RKO (cell line): ENCODE results near the gene DHX16.

Source experiments
- DNase-seq: peaks from one replicate; pipeline ENCODE4 v3.0.0-alpha.2; 2016; ENCODE audit warnings: low spot score

The DHX16 gene

DNA sequence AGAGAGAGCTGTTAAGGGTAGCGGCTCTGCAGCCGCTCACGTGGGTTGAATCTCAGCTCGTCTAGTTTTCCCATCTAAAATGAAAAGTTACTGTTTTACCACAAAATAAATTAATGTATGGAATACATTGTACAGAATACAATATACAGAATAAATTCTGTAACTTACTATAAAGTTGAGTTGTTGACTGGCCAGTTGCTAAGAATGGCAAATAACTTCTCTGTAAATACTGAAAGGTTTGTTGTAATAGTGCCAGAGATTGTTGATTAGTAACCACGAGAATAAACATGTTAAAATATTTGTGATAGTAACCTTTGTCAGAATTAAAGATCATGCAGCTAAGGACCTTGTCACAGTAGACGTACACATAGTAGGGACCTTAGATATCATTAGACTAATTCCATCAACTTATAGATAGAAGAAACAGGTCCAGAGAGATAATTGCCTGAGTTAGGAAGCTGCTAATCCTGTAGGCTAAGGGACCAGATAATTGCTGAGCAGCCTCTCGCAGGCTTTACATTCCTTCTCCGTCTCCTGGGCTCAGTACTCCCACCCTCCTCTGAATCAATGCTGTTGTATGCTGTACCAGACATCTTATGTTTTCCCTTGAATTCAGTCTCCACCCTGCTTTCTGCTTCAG is 18.5 kb upstream of the DHX16 start:
- DNase-seq, result no peak

DNA sequence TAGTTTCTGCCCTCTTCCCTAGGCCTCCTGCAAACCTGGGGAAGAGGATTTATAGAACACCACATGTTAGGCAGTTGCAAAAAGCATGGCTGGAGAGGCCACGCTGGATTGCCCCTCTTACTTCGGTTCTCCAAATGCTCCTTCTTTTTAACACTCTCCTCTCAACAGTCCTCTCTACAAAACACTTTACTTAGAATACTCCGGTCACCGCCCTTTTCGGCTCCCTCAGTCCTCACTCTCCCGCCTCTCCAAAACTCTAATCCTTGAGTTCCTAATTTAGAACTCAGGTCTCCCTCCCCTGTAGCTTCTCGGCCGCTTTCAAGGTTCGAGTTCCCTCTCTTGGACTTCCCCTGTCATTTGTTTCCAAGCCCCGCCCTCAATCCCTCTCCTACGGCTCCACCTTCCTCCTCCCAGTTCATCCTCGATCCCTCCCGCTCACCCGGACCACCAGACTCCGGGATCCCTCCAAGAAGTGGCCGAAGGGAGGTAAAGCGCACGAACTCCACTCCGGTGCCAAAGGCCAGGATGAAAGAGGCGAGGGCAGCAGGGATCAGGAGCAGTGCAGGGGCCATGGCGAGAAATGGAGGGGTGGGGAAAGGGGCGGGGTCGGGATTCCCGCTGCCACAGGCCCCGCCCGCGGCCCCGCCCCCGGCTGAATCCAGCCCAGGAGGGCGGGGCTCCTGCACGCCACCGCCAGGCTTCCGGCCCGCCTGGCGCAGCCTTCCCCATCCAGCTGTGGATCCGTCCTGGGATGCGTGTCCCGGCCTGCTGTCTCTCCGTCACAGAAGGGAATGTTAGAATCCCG is 17.8 kb upstream of the DHX16 start, which contains the start of gene NRM:
Gene NRM, minus strand, starts transcription at position 582 of the 805 bp plus-strand sequence. Its CDS starts 10 bp downstream, at position 572.
- DNase-seq, result peak; percentile 89

DNA sequence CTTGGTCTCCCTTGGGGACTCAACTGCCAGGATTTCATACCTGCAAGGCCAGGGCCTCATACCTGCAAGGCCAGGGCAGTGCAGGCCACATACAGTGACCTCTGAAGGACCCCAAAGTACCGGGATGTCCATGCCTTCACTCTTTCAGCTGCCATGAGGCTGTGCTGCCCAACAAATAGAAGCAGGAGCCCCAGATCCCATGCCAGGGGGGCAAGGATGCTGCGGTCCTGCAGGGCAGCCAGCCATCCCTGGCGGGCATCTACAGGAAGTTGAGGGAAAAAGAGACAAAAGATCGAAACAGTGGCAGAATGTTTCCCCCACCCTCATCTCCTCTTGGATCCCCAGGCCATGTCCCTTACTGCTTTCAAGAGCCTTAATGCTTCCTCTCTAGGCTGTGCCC is 17.2 kb upstream of the DHX16 start:
- DNase-seq, result no peak

DNA sequence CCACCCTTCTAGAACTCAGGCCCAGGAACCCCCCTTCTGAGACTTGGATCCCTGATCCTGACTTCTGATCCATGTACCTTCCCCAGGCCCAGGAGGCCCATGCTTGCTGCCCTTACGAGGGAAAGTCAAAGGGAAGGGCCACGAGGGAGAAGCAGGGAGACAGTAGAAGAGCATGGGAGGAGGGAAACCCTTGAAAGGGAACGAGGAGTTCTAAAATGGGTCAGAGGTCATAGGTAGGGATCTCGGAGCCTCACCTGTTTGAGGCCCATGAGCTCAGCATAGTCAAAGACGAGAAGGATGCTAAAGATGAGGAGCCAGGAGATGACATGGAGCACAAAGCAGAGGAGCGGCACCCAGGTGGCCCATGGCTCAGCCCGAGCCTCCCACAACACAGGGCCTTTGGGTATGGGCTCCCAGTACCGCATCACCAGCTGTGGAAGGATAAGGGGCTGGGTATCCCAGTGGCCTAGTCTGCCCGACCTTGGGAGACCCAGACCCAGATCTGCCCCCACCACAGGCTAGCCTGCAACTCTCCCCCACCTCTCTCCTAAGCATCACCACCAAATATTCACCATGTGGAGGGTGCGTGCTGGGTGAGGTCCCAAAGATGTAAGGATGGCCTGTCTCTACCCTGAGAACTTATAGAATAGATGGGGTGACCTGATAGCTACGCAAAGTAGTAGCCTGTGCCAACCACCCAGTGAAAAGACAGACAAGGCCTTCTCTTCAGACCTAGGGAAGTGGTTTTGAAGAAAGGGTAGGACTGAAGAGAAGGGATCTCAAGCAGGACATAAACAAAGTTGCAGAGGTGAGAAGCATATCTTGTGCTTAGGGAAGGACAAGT is 16.4 kb upstream of the DHX16 start:
- DNase-seq, result peak; percentile 21

DNA sequence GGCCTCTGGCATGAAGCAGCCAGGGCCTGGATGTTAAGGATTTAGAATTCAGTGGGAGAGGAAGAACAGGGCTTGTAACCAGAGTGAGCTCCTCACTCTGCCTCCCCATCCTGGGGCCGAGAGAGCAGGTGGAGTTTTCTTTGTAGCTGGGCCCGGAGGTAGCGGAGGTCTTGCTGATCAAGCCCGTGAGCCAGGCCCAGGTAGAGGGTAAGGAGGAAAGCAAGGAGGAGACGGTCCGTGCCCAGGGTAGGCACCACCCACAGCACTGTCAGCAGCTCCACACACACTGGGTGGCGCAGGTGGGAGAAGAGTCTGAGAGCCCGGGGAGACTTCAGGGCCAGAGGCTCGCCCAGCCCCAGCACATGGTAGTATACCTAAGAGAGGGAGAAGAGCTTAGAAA is 15.8 kb upstream of the DHX16 start:
- peak; percentile 11 for DNase-seq

DNA sequence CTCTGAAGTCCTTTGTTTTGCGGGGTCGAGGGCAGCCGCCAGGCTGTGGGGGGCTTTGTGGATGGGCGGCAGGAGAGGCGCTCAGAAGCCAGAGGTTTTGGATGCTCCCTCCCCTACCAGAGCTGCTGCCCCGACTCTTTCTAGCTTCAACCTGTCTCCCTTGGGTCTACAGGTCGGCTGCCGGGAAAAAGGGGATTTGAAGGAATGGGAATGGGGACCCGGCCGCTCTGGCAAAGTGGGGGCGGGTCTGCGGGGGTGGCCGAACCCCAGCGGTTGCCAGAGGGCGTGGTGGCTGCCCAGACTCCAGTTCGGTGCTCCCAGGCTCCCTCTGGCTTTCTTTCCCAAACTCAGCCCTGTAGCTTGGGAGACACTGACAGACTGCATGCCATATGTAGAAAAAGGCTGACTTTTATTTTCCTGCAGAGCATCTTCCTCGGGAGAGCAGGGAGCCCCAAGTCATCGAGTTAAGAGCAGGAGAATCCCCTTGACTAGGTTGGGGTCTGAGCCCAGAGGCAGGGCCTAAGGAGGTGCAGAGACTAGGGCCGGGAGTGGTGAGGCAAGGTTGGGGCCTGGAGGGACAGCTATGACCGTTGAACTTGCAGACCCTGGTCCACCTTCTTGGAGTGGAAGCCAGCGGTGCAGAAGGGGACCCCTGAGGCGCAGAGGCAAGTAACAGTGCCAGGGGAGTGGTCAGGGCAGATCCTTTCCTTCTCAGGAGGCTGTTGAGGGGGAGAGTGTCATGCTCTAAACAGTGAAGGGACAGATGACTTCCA is 15.0 kb upstream of the DHX16 start:
- DNase-seq, result peak; percentile 79

DNA sequence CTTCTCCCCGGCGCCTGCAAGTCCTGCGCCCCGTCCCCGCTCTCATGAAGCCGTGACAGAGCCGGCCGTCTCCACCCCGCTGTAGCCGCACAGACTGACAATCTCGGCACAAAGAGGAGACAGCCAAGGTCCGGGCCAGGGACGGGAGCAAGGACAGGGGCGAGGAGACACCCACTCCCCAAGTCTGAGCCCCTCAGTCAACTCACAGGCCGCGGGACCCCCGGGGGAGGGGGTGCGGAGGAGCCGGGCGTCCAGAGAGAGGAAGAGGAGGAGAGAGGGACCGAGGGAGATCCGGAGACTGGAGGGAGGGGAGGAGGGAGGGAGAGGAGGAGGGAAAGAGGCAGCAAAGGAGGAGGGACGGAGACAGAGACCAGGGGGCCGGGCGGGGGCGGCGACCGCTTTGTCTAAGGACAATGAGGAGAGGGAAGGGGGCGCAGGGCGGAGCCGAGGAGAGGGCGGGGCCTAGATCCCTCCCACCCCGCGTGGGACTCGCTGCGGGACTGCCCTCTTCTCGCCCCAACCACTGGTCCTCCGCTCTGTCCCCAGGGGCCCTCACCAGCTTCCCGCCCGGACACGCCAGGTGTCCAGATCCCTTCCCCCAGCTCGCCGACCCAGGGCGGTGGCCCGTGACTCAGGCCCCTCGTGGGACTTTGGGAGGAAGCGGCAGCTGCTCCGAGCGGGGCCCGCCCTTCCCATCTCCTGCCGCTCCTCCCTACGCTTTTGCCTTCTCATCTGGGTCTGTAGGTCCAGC is 14.3 kb upstream of the DHX16 start:
- DNase-seq, result peak; percentile 97

DNA sequence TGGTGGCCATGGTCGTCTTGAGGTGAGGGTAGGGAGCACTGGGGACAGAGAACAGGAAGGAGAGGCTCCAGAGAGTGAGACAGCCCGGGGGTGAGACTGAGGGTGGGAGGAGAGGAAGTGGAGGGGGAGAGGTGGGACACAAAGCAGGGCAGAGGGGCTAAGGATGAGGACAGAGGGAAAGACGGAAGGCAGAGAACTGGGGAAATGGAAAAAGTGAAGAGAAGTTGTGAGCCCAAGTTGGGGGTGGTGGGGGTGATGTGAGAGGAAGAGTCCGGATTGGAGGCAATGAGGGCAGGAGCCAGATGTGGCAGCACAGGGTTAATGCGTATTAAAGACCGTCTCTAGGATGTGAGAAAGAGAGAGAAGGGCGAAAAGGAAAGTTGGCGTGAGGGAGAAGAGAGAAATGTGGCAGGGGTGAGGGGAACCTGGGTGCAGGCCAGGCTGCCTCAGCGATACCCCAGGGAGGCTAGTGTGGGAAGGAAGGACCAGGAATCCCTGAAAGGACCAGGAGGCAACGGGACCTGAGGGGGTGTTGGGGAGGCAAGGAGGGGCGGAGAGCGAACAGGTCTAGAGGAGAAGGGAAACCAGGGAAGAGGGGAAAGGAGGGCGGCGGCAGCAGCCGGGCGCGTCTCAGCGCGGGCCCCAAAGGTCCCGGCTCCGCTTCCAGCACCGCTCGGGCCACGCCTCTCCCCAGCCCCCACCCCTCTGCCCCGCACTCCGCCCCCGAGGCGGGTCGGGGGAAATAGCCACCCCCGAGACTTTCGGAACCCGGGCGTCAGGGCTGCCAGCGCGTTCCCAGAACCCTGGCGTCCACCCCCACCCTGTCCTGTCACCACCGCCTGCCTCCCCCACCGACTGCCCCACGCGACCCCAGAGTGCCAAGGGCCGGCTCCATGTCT is 13.5 kb upstream of the DHX16 start, which contains the start of gene PPP1R18:
Gene PPP1R18, minus strand, starts transcription at position 637 of the 899 bp plus-strand sequence. Its CDS starts 627 bp downstream, at position 10.
- peak; percentile 68 for DNase-seq

DNA sequence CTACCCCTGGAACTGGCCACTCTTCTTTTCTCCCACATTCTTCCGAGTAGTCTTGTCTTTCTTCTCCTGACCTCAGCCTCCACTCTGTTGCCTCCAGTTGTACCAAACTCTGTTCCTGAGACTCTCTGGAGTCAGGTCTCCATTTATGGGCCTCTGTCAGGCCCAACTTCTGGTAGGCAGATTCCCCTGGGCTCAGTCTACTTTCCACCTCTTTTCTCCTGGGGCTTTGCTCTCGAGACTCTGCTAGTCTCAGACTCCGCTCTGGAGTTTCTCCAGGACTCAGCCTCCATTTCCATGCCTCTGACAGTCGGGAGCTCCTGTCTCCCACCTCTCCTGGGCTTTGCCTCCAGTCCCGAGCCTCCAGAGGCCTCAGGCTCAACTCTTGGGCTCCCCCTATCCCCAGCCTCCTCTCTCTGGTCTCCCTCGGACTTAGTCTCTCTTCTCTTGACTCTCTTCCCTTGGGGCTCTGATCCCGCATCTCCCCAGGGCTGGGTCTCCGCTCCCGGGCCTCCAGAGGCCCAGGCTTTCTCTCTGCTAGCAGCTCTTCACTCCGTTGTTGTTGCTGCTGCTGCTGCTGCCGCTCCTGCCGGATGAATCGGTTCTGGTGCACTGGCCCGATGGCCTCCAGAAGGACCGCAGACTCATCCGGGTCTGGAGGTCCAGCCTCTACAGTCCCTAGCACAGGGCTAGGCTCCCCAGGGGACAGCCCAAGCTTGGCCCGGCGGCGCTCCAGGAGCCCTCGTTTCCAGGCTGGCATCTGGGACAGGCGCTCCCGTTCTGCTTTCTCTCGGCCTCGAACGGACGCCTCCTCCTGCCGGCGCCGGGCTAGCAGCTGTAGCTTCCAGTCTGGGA is 12.6 kb upstream of the DHX16 start:
- DNase-seq, result peak; percentile 58

DNA sequence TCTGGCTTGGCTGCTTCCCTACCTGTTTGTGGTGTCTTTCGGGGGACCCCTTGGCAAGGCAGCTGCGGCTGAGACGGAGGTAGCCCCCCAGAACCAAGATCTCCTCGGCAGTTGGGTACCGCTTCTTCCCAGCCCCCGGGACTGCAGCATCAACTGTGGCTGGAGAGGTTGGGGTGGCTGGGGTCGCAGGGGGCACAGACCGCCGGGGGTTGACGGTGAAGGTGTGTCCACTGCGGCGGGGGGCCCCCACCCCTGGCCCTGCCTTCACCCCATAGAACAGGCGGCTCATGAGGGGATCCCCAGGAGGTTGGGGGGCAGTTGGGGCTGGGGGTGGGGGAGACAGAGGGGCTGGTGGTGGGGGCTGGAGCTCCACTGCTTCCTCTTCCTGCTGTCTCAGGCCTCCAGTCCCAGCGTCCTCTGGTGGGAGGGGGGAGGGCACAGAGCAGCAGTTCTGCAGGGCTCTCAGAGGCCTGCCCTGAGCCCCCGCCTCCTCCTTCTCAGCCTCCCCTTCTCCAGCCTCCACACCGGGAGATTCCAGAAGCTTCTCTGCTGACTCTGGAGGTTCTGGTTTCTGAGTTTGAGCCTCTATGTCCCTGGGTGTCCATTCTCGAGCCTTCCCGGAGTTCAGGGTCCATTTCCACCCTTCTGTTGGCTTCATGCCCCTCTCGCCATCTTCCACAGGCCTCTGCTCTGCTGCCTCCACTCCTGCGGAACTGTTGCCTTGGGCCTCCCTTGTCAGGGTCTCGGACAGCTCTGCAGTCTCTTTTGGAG is 11.8 kb upstream of the DHX16 start:
- peak; percentile 76 for DNase-seq

DNA sequence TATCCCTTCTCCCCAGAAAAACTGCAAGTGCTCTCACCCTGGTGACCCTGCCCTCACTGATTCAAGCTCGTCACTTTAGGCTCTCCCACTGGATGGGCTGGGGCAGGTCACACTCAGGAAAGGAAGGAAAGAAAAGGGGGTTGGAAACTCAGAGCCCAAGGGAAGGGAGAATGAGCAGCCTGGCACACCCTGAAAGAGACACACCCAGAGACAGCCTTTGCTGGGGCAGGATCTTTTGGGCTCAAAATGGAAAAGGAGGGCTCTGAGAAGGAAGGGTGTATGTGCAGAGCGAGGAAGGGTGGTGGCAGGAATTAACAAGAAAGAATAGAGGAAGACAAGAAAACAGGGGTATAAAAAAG is 11.2 kb upstream of the DHX16 start:
- DNase-seq, result peak; percentile 52

DNA sequence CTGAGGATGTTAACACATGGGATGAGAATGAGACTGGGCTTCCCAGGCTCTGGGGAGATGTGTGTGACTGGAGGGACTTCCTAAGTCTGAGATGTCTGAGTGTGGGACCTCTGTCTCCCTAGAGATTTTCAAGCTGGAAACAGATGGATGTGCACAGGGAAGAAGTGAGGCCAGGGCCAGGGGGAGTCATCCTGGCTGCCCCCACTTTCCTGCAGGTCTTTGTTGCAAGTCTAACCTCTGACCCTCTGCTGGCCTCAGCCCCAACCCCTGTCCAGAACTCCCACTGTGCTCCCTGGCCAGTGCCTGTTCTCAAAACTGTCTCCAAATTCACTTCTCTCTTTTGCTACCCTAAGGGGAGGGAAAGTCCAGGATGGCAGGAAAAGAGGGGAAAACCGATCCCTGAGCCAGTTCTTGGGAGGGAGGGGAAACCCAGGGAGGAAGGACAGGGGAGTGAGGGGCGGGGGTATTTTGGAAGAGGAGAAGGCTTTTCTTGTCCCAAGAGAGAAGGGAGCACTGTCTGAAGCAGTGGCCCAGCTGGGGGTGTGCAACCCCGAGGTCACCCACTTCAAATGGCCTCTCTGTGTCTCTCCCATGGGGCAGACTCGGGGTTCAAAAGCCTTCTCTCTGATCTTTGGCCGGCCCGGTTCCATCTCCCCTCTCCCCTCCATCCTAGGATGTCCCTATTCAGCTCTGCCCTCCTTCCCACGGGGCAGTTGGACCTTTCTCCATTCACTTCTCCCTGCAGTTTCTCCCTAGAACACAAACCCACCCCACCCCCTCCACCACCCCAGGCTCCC is 10.6 kb upstream of the DHX16 start:
- DNase-seq, result peak; percentile 56

DNA sequence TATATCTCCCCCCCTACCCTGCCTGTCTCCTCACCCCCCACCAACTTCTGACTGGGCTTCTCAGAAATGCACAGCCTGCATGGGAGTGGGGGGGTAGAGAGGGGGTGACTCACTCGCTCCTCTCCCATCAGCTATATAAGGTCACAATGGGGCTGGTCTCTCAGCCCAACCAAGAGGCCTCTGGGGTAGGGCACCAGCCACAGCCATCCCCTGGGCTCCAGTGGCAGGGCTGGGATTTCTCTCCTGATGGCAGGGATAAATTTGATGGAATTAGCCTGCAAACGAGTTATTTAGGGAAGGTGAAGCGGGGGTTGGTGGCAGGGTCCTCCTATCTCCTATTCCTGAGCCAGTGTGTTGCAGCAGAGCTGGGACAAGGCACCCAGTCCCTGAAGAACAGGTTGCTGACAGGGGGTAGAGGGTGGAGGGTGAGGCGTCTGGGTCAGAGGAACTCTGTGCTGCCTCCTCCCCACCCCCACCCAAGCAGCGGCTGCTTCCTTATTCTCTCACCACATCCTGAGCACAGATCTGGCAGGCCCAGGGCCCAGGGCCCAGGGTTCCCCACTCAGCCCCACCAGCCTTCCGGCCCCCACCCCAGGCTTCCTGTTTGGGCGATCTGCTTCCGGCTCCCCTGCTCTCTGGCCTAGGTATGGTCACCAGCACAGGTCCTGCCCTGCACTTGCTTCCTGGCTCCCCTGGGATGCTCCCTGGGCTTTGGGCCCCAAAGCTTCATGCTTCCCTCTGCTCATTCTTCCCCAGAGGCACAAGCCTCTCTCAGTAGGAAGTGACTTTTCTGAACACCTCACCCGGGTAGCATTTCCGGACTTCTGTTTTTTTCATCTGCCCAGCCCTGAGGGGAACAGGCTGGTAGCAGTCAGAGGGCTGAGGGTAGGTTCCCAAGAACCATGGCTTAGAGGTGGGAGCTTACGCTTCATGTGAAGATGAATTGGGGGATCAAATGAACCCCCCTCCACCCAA is 9.6 kb upstream of the DHX16 start:
- DNase-seq, result peak; percentile 94

DNA sequence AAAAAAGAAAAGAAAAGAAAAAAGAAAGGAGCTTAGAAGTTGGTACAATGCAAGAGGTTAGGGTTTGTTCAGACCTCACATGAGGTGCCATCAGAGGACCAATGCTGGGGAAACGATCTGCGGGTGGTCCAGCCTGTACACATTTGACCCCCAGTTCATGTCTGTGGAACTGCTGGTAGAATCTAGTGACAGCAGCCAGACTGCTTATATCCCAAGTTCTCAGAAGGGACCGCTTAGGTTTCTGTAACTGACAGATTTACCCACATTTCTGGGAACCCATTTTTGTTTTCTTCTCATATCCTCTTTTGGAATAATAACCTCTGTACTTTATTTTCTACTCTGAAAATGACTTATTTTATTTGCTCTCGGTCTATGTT is 8.9 kb upstream of the DHX16 start:
- DNase-seq, result no peak

DNA sequence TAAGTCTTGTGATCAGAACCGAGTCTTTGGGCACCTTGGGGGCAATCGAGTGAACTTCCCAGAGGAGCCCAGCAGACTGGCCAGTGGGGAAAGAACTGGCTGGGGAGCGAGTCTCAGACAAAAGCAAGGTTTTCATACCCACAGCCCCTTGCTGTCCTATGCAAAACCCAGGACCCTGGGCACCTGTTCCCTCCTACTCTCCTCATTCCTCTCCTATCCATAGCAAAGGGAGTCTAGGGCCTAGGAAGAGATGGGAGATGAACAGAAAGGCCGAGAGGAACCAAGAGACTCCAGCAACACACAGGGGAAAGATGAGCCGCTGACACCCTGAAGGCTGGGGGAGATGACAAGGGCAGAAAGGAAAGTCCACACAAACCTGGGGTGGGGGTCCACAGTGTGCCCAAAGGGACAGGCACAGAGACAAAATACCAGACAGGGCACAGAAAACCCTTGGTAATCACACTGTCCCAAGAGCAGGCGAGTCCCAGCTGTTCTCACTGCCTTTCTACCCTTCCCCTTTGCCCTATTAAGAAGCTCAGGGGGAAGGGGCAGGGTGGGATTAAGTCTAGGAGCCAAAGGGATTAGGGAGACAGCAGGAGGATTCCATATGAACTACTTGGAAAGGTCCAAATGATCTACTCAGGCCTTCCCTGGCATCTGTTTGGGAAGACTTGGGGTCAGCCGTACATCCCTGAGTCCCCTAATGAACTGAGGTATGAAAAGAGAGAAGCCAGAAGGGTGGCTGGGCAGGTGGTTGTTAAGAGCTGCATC is 7.1 kb upstream of the DHX16 start:
- DNase-seq, result no peak
